ENCODE data around the gene TCEA2.

TCEA2 gene

DNA sequence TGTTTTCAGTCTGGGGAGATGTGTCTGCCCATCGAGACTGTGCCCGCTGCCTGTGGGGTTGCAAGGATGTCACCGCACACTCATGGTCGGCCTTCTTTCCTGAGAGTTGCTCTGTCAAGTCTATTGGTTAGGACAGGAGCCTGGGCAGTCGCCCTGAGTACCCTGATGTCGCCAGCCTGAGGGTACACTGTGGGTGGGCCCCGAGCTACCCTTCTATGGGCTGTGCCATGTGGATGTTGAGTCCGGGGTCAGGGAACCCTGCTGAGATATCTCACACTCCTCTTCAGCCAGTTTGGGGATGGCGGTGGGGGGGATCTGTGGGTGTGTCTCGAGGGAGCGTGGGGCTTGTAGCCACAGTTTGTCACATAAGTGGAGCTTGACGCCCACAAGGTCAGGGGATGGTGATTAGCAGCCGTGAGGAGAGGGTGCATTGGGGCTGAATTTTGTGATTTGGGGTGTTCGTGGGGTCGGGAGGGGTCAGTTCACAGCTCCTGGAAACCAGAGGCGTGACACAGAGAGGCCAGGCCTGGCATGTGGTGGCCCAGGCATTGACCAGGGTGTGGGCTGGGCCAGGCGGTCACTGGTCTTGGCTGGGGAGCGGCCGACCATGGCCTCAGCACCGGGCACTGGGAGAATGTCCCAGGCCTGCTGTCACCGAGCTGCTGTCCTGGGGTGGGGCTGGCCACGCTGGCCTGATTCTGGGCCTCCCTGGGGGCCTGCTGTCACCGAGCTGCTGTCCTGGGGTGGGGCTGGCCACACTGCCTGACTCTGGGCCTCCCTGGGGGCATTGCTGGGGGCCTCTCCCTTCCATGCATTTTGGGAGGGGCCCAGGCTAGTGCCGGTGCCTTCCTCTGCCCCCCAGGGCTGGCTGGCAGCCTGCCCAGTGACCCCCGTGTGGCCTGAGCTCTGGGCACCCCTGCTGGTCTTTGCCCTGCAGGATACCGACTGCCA lies 46.0 kb downstream of the TCEA2 start:
- Histone ChIP-seq H3K27me3 (replicated peaks; ENCODE audit: control insufficient read depth, insufficient read depth, low read length) (no peaks in the 10 kb centered on the region; the same call in none of the 2 replicates), H3K36me3 (ENCODE audit: control insufficient read depth, insufficient read depth, low read length) (no peaks in the 10 kb centered on the region), H3K4me3 (replicated peaks; ENCODE audit: low read depth, low read length) (no peak overlapping the region)
- no peak for DNase-seq (ENCODE audit: extremely low read depth, insufficient read length)
- TF ChIP-seq, protein P1, sequence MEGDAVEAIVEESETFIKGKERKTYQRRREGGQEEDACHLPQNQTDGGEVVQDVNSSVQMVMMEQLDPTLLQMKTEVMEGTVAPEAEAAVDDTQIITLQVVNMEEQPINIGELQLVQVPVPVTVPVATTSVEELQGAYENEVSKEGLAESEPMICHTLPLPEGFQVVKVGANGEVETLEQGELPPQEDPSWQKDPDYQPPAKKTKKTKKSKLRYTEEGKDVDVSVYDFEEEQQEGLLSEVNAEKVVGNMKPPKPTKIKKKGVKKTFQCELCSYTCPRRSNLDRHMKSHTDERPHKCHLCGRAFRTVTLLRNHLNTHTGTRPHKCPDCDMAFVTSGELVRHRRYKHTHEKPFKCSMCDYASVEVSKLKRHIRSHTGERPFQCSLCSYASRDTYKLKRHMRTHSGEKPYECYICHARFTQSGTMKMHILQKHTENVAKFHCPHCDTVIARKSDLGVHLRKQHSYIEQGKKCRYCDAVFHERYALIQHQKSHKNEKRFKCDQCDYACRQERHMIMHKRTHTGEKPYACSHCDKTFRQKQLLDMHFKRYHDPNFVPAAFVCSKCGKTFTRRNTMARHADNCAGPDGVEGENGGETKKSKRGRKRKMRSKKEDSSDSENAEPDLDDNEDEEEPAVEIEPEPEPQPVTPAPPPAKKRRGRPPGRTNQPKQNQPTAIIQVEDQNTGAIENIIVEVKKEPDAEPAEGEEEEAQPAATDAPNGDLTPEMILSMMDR (IDR thresholded peaks at IDR 0.05; ENCODE audit: insufficient read depth, low read length, poor library complexity, severe bottlenecking), result no peak

DNA sequence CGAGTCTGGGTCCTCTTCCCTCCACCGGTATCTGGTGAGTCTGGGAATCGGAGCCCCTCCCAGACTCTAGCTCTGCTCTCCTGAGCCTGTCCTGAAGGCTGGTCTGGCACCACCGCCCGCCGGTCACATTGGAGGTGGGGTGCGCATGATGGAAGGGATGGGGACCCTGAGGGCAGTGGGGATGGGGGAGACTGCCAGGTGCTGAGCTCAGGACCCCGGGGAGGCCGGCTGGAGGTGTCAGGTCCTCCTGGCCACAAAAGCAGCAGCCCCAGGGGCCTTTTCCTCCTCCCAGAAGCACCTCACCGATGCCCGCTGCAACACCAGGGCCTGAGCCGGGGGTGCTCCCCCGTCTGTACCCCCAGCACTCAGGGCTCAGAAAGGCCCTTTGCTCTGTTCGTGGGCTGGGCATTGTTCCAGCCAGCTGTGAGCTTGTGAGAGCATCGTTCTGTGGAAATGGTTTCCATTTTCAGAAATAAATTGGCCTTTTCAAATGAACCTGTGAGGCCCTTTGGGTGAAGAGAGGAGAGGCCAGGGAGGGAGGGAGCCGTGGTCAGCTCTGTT lies 46.9 kb downstream of the TCEA2 start:
- DNase-seq (ENCODE audit: extremely low read depth, insufficient read length), result no peak
- H3K27me3 ChIP-seq (replicated peaks; ENCODE audit: control insufficient read depth, insufficient read depth, low read length), result no peaks in the 10 kb centered on the region; the same call in none of the 2 replicates

DNA sequence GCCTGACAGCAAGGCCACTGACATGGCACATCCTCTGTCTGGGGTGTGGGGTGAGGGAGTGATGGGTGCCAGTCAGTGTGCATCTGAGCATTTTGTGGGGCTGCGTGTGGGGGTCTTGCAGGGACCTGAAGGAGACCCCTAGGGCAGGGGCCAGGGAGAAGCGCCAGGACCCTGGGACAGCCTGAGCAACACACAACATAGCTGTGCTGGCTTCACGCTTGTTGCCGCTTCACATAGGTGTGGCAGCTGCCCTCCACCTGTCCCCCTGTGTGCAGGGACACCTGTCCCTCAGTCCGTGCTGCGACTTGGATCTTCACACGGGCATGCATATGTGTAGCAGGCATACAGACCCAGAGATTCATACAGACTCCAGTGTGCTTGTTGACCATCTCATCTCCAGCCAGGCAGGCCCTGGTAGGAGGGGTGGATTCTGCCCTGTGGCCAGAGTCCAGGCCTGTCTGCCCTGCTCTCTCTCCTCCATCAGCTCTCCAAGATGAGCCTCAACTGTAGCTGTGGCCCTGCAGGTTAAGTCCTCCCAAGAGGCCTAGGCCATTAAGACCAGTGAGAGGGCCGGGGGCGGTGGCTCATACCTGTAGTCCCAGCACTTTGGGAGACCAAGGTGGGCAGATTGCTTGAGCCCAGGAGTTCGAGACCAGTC lies 47.5 kb downstream of the TCEA2 start:
- no peaks in the 10 kb centered on the region for H3K36me3 ChIP-seq (ENCODE audit: control insufficient read depth, insufficient read depth, low read length)
- no peaks in the 10 kb centered on the region; the same call in none of the 2 replicates for H3K27me3 ChIP-seq (replicated peaks; ENCODE audit: control insufficient read depth, insufficient read depth, low read length)
- TF ChIP-seq, protein P1 (IDR thresholded peaks at IDR 0.05; ENCODE audit: insufficient read depth, low read length, poor library complexity, severe bottlenecking), result no peak
- DNase-seq (ENCODE audit: extremely low read depth, insufficient read length), result no peak
- H3K4me3 ChIP-seq (replicated peaks; ENCODE audit: low read depth, low read length), result no peak overlapping the region

More for the DNA sequence above, 46.9 kb downstream of the TCEA2 start:
- no peak overlapping the region for H3K4me3 ChIP-seq (replicated peaks; ENCODE audit: low read depth, low read length)
- TF ChIP-seq, protein P1 (IDR thresholded peaks at IDR 0.05; ENCODE audit: insufficient read depth, low read length, poor library complexity, severe bottlenecking), result no peak
- no peaks in the 10 kb centered on the region for H3K36me3 ChIP-seq (ENCODE audit: control insufficient read depth, insufficient read depth, low read length)

DNA sequence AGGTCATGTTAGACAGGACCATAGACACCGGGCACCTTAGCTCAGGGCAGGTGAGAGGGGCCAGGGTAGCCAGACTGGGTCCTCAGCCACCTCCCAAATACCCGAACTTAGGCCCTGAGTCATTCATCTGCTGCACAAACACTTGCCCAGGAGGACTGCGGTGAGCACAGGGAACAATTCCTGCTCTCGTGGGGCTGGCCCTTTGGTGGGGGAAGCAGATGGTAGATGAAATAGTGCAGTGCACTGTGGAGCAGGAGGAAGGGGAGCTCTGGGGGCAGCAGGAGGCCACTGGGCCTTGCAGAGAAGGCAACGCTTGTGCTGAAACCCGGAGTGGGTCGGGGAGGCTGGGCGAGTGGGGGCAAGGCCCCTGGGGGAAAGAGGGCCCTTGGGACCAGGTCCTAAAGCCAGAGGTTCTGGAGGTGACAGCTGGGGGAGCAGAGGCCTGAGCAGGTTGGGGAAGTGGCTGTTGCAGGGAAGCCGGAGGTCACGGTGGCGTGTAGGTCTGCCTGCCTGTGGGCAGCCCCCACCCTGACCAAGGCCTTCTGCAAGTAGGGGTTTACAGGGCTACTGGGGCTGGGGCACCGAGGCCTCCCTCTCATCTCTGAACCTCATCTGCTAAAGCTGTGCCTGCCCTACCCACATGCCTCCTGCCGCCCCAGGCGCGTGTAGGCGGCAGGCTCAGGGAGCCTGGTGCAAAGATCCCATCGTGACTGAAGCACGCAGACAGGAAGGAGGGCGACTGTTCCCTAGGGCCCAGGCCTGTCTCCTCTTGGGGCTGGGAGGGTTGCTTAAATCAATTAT lies 49.0 kb downstream of the TCEA2 start:
- TF ChIP-seq, protein P1 (IDR thresholded peaks at IDR 0.05; ENCODE audit: insufficient read depth, low read length, poor library complexity, severe bottlenecking), result no peak
- Histone ChIP-seq H3K36me3 (ENCODE audit: control insufficient read depth, insufficient read depth, low read length) (no peaks in the 10 kb centered on the region), H3K27me3 (replicated peaks; ENCODE audit: control insufficient read depth, insufficient read depth, low read length) (no peaks in the 10 kb centered on the region; the same call in 1 of the 2 replicates), H3K4me3 (replicated peaks; ENCODE audit: low read depth, low read length) (no peak overlapping the region)
- no peak for DNase-seq (ENCODE audit: extremely low read depth, insufficient read length)

DNA sequence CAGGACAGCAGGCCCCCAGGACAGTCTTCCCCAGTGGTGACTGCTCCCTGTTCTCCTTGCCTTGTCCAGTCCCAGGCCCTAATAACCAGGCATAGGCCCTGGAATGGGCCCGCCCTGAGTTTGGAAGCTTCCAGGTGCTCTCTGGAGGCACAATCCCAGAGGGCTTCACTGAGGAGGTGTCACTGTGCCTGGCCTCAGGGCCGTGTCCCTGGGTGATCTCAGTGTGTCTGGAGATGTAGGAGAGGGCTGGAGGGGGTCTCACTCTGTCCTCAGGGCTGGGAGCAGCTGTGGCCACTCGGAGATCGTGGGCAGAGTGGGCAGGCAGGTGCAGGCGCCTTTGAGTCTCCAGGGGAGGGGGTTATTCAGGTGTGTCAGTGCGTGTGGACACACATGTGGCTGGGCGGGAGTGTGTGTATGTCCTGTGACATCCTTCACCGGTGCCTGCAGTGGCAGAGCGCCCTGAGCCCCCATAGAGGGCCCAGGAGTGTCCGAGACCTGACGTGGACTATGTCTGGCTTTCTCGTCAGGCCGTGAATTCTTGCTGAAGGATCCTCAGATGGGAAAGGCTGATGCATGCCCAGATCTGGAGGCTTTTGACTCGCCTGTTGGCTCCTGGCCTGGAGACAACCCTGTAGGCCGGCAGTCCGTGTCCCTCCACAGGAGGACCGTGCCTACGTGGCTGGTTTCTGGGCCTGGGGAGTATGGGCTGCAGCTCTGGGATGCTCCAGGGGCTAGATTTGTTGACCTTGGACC lies 49.9 kb downstream of the TCEA2 start:
- H3K4me3 ChIP-seq (replicated peaks; ENCODE audit: low read depth, low read length), result no peak overlapping the region
- TF ChIP-seq, protein P1 (IDR thresholded peaks at IDR 0.05; ENCODE audit: insufficient read depth, low read length, poor library complexity, severe bottlenecking), result no peak
- H3K27me3 ChIP-seq (replicated peaks; ENCODE audit: control insufficient read depth, insufficient read depth, low read length), result no peaks in the 10 kb centered on the region; the same call in 1 of the 2 replicates
- DNase-seq (ENCODE audit: extremely low read depth, insufficient read length), result no peak
- H3K36me3 ChIP-seq (ENCODE audit: control insufficient read depth, insufficient read depth, low read length), result no peaks in the 10 kb centered on the region

Measured in GM06990 (cell line).